ENCODE data around the gene ABCD4. TPM values are rescaled to one million over a fixed set of nuclear protein-coding genes. Genes with fewer than 3 reads are reported as not detected.

ABCD4 gene
- total and polyA plus RNA-seq, 3 experiments from 2014 or later = 25.0 to 40.5 (median 38.2) TPM

- Mint-ChIP-seq H3K27ac (no peak overlapping the region), H3K9me3 (no peaks in the 10 kb centered on the region), H3K36me3 (no peaks in the 10 kb centered on the region), H3K27me3 (peaks cover 9 to 14% of the 10 kb centered on the region in 2 donors), H3K4me3 (no peak overlapping the region), H3K4me1 (peaks cover 12 to 14% (median 12%) of the 10 kb centered on the region in 3 donors)
- no peaks in the 10 kb centered on the region for H3K36me3 ChIP-seq (ENCODE audit: insufficient read depth, low read length)
- DNase-seq = no peak
- H3K4me1 ChIP-seq (ENCODE audit: insufficient read depth, low read length) = peaks cover 12% of the 10 kb centered on the region
- H3K9me3 ChIP-seq (ENCODE audit: low read length) = no peaks in the 10 kb centered on the region
- H3K27me3 ChIP-seq (ENCODE audit: insufficient read depth, low read length, poor library complexity, severe bottlenecking) = peaks cover 8% of the 10 kb centered on the region
- H3K27ac ChIP-seq (ENCODE audit: low read depth, low read length) = no peak overlapping the region
- H3K4me3 ChIP-seq (ENCODE audit: low read length) = no peak overlapping the region
- POLR2A ChIA-PET = no interaction called here
- CTCF ChIA-PET = no interaction called here
Observed at GRCh38 chr14:74255281-74255680, 47.5 kb downstream of the ABCD4 start.

- Mint-ChIP-seq H3K36me3 (no peaks in the 10 kb centered on the region), H3K27me3 (peaks cover 28 to 51% of the 10 kb centered on the region in 2 donors), H3K4me3 (peak overlapping the region in 1 of 7 donors; percentile 5), H3K9me3 (no peaks in the 10 kb centered on the region), H3K4me1 (peaks cover 6 to 7% (median 7%) of the 10 kb centered on the region in 3 donors), H3K27ac (no peak overlapping the region)
- Histone ChIP-seq H3K27me3 (ENCODE audit: insufficient read depth, low read length, poor library complexity, severe bottlenecking) (peaks cover 17% of the 10 kb centered on the region), H3K27ac (ENCODE audit: low read depth, low read length) (no peak overlapping the region), H3K9me3 (ENCODE audit: low read length) (no peaks in the 10 kb centered on the region), H3K4me3 (ENCODE audit: low read length) (no peak overlapping the region), H3K4me1 (ENCODE audit: insufficient read depth, low read length) (peaks cover 7% of the 10 kb centered on the region), H3K36me3 (ENCODE audit: insufficient read depth, low read length) (no peaks in the 10 kb centered on the region)
- DNase-seq = no peak
- ChIA-PET CTCF (interaction anchor here (0.6 to 4.1 kb wide), 4 partner anchors 8 to 1347 kb away, joined by 3 to 23 read pairs (median 5); partner anchors contain the start of gene VSX2), POLR2A (no interaction called here)
Observed at GRCh38 chr14:74249433-74250375, 53.0 kb downstream of the ABCD4 start.

- H3K27ac ChIP-seq (ENCODE audit: low read depth, low read length) = no peak overlapping the region
- H3K4me1 ChIP-seq (ENCODE audit: insufficient read depth, low read length) = peaks cover 7% of the 10 kb centered on the region
- H3K4me3 ChIP-seq (ENCODE audit: low read length) = no peak overlapping the region
- H3K27me3 ChIP-seq (ENCODE audit: insufficient read depth, low read length, poor library complexity, severe bottlenecking) = peaks cover 28% of the 10 kb centered on the region
- Mint-ChIP-seq H3K4me3 (no peak overlapping the region), H3K27me3 (peaks cover 40 to 63% of the 10 kb centered on the region in 2 donors), H3K9me3 (no peaks in the 10 kb centered on the region), H3K4me1 (peaks cover 6 to 8% (median 7%) of the 10 kb centered on the region in 3 donors), H3K36me3 (no peaks in the 10 kb centered on the region), H3K27ac (no peak overlapping the region)
- DNase-seq = no peak
- no peaks in the 10 kb centered on the region for H3K9me3 ChIP-seq (ENCODE audit: low read length)
- CTCF ChIA-PET = interaction anchor here (4.1 kb wide), 1 partner anchor 10 kb away, joined by 23 read pairs; no protein-coding TSS in a partner anchor
- POLR2A ChIA-PET = interaction anchor here (0.7 kb wide), 2 partner anchors 128 to 1314 kb away, joined by 4 to 6 read pairs; no protein-coding TSS in a partner anchor
- no peaks in the 10 kb centered on the region for H3K36me3 ChIP-seq (ENCODE audit: insufficient read depth, low read length)
Observed at GRCh38 chr14:74248017-74248416, 54.7 kb downstream of the ABCD4 start.

- no peak for DNase-seq
- POLR2A ChIA-PET = no interaction called here
- Histone ChIP-seq H3K27ac (ENCODE audit: low read depth, low read length) (no peak overlapping the region), H3K9me3 (ENCODE audit: low read length) (no peaks in the 10 kb centered on the region), H3K36me3 (ENCODE audit: insufficient read depth, low read length) (no peaks in the 10 kb centered on the region), H3K27me3 (ENCODE audit: insufficient read depth, low read length, poor library complexity, severe bottlenecking) (peaks cover 42% of the 10 kb centered on the region), H3K4me1 (ENCODE audit: insufficient read depth, low read length) (peaks cover 6% of the 10 kb centered on the region), H3K4me3 (ENCODE audit: low read length) (no peak overlapping the region)
- Mint-ChIP-seq H3K36me3 (no peaks in the 10 kb centered on the region), H3K4me3 (no peak overlapping the region), H3K9me3 (peaks cover 0 to 2% (median 0%) of the 10 kb centered on the region in 5 donors), H3K4me1 (peaks cover 12 to 18% (median 15%) of the 10 kb centered on the region in 3 donors), H3K27me3 (peaks cover 46 to 75% of the 10 kb centered on the region in 2 donors), H3K27ac (no peak overlapping the region)
- CTCF ChIA-PET = interaction anchor here (0.8 to 4.1 kb wide), 3 partner anchors 11 to 28 kb away, joined by 3 to 23 read pairs (median 3); no protein-coding TSS in a partner anchor
Observed at GRCh38 chr14:74246542-74246941, 56.2 kb downstream of the ABCD4 start.

- Mint-ChIP-seq H3K4me1 (peaks cover 15 to 28% (median 15%) of the 10 kb centered on the region in 3 donors), H3K9me3 (peaks cover 0 to 2% (median 0%) of the 10 kb centered on the region in 5 donors), H3K36me3 (no peaks in the 10 kb centered on the region), H3K4me3 (no peak overlapping the region), H3K27ac (no peak overlapping the region), H3K27me3 (peaks cover 50 to 82% of the 10 kb centered on the region in 2 donors)
- Histone ChIP-seq H3K4me1 (ENCODE audit: insufficient read depth, low read length) (peaks cover 6% of the 10 kb centered on the region), H3K9me3 (ENCODE audit: low read length) (no peaks in the 10 kb centered on the region), H3K27me3 (ENCODE audit: insufficient read depth, low read length, poor library complexity, severe bottlenecking) (peaks cover 48% of the 10 kb centered on the region), H3K36me3 (ENCODE audit: insufficient read depth, low read length) (no peaks in the 10 kb centered on the region), H3K4me3 (ENCODE audit: low read length) (no peak overlapping the region), H3K27ac (ENCODE audit: low read depth, low read length) (no peak overlapping the region)
- DNase-seq = no peak
- POLR2A ChIA-PET = no interaction called here
- CTCF ChIA-PET = interaction anchor here (0.8 kb wide), 1 partner anchor 12 kb away, joined by 3 read pairs; no protein-coding TSS in a partner anchor
Observed at GRCh38 chr14:74245292-74245691, 57.4 kb downstream of the ABCD4 start.

GRCh38 chr14:74244115-74244514, 58.6 kb downstream of the ABCD4 start:
- H3K4me1 Mint-ChIP-seq = peaks cover 15 to 30% (median 16%) of the 10 kb centered on the region in 3 donors
- CTCF ChIA-PET = no interaction called here

GRCh38 chr14:74243051-74243450, 59.7 kb downstream of the ABCD4 start:
- Histone ChIP-seq H3K4me1 (ENCODE audit: insufficient read depth, low read length) (peaks cover 6% of the 10 kb centered on the region), H3K4me3 (ENCODE audit: low read length) (no peak overlapping the region), H3K27me3 (ENCODE audit: insufficient read depth, low read length, poor library complexity, severe bottlenecking) (peaks cover 60% of the 10 kb centered on the region), H3K27ac (ENCODE audit: low read depth, low read length) (no peak overlapping the region), H3K36me3 (ENCODE audit: insufficient read depth, low read length) (no peaks in the 10 kb centered on the region), H3K9me3 (ENCODE audit: low read length) (no peaks in the 10 kb centered on the region)
- no peaks in the 10 kb centered on the region for H3K36me3 Mint-ChIP-seq
- H3K4me3 Mint-ChIP-seq = peak overlapping the region in 1 of 7 donors; percentile 3
- H3K27me3 Mint-ChIP-seq = peaks cover 61 to 86% of the 10 kb centered on the region in 2 donors
- CTCF ChIA-PET = no interaction called here
- H3K27ac Mint-ChIP-seq = no peak overlapping the region
- H3K4me1 Mint-ChIP-seq = peaks cover 15 to 34% (median 16%) of the 10 kb centered on the region in 3 donors
- peaks cover 0 to 2% (median 0%) of the 10 kb centered on the region in 5 donors for H3K9me3 Mint-ChIP-seq
- DNase-seq = no peak
- POLR2A ChIA-PET = no interaction called here

More at GRCh38 chr14:74244115-74244514, 58.6 kb downstream of the ABCD4 start:
- H3K27ac Mint-ChIP-seq = no peak overlapping the region
- no peak for DNase-seq
- H3K36me3 ChIP-seq (ENCODE audit: insufficient read depth, low read length) = no peaks in the 10 kb centered on the region
- peaks cover 51% of the 10 kb centered on the region for H3K27me3 ChIP-seq (ENCODE audit: insufficient read depth, low read length, poor library complexity, severe bottlenecking)
- POLR2A ChIA-PET = no interaction called here
- H3K4me3 ChIP-seq (ENCODE audit: low read length) = no peak overlapping the region
- peaks cover 51 to 83% of the 10 kb centered on the region in 2 donors for H3K27me3 Mint-ChIP-seq
- no peak overlapping the region for H3K4me3 Mint-ChIP-seq
- no peaks in the 10 kb centered on the region for H3K36me3 Mint-ChIP-seq
- H3K27ac ChIP-seq (ENCODE audit: low read depth, low read length) = no peak overlapping the region
- H3K9me3 Mint-ChIP-seq = peaks cover 0 to 2% (median 0%) of the 10 kb centered on the region in 5 donors
- H3K4me1 ChIP-seq (ENCODE audit: insufficient read depth, low read length) = peaks cover 6% of the 10 kb centered on the region
- H3K9me3 ChIP-seq (ENCODE audit: low read length) = no peaks in the 10 kb centered on the region

GRCh38 chr14:74242780-74243042, 60.0 kb downstream of the ABCD4 start:
- H3K27ac ChIP-seq (ENCODE audit: low read depth, low read length) = no peak overlapping the region
- peaks cover 6% of the 10 kb centered on the region for H3K4me1 ChIP-seq (ENCODE audit: insufficient read depth, low read length)
- ChIA-PET POLR2A (no interaction called here), CTCF (no interaction called here)
- peaks cover 65 to 89% of the 10 kb centered on the region in 2 donors for H3K27me3 Mint-ChIP-seq
- H3K4me3 Mint-ChIP-seq = peak overlapping the region in 2 of 7 donors; percentile 3 to 71
- H3K36me3 ChIP-seq (ENCODE audit: insufficient read depth, low read length) = no peaks in the 10 kb centered on the region
- H3K36me3 Mint-ChIP-seq = no peaks in the 10 kb centered on the region
- no peak for DNase-seq
- no peak overlapping the region for H3K4me3 ChIP-seq (ENCODE audit: low read length)
- H3K4me1 Mint-ChIP-seq = peaks cover 15 to 34% (median 16%) of the 10 kb centered on the region in 3 donors
- no peak overlapping the region for H3K27ac Mint-ChIP-seq
- no peaks in the 10 kb centered on the region for H3K9me3 ChIP-seq (ENCODE audit: low read length)
- peaks cover 0 to 2% (median 0%) of the 10 kb centered on the region in 5 donors for H3K9me3 Mint-ChIP-seq
- peaks cover 60% of the 10 kb centered on the region for H3K27me3 ChIP-seq (ENCODE audit: insufficient read depth, low read length, poor library complexity, severe bottlenecking)

Data from CD8-positive, alpha-beta memory T cell (primary cell).